ENCODE data around the gene DDR1. TPM values are rescaled to one million over a fixed set of nuclear protein-coding genes. Genes with fewer than 3 reads are reported as not detected.

The DDR1 gene
- total RNA-seq, 1 experiment from 2014 or later: 0.15 TPM

- no peak overlapping the region for H3K4me2 ChIP-seq (ENCODE audit: low read depth, low read length, poor library complexity, severe bottlenecking)
- H2AFZ ChIP-seq (ENCODE audit: low read length): no peak overlapping the region
- no peak for DNase-seq
- no peaks in the 10 kb centered on the region for H4K20me1 ChIP-seq (ENCODE audit: insufficient read depth, low read depth, low read length)
- no peaks in the 10 kb centered on the region for H3K9me2 ChIP-seq (replicated peaks; ENCODE audit: insufficient read depth, low read length)
- no peaks in the 10 kb centered on the region for H3K79me2 ChIP-seq (ENCODE audit: low read length)
- H3K27ac ChIP-seq (ENCODE audit: low read length): no peak overlapping the region
- no peak overlapping the region for H3K9ac ChIP-seq (ENCODE audit: low read length)
- no peaks in the 10 kb centered on the region for H3K4me1 ChIP-seq (ENCODE audit: low read length)
- H3K36me3 ChIP-seq (ENCODE audit: insufficient read depth, low read length): no peaks in the 10 kb centered on the region
- no peak overlapping the region for H3K4me3 ChIP-seq (ENCODE audit: low read length)
- no peaks in the 10 kb centered on the region for H3K9me3 ChIP-seq (ENCODE audit: low read length)
- no peaks in the 10 kb centered on the region for H3K27me3 ChIP-seq (ENCODE audit: low read length)
These were observed 62.9 kb downstream of the DDR1 start for GRCh38 chr6:30947231-30947630.

- no peak overlapping the region for H3K27ac ChIP-seq (ENCODE audit: low read length)
- no peaks in the 10 kb centered on the region for H3K27me3 ChIP-seq (ENCODE audit: low read length)
- no peaks in the 10 kb centered on the region for H3K36me3 ChIP-seq (ENCODE audit: insufficient read depth, low read length)
- no peak overlapping the region for H3K4me3 ChIP-seq (ENCODE audit: low read length)
- H3K9ac ChIP-seq (ENCODE audit: low read length): no peak overlapping the region
- no peaks in the 10 kb centered on the region for H3K9me2 ChIP-seq (replicated peaks; ENCODE audit: insufficient read depth, low read length)
- H4K20me1 ChIP-seq (ENCODE audit: insufficient read depth, low read depth, low read length): no peaks in the 10 kb centered on the region
- H3K79me2 ChIP-seq (ENCODE audit: low read length): no peaks in the 10 kb centered on the region
- no peak for DNase-seq
- no peaks in the 10 kb centered on the region for H3K9me3 ChIP-seq (ENCODE audit: low read length)
- H3K4me2 ChIP-seq (ENCODE audit: low read depth, low read length, poor library complexity, severe bottlenecking): no peak overlapping the region
- H3K4me1 ChIP-seq (ENCODE audit: low read length): no peaks in the 10 kb centered on the region
- H2AFZ ChIP-seq (ENCODE audit: low read length): no peak overlapping the region
These were observed 64.5 kb downstream of the DDR1 start for GRCh38 chr6:30948811-30949210.

Small RNA genes within 50 kb of the gene (small RNA-seq; reads per million reads assigned to genes)
- not detected for gene RF00019

Other genes with a start within 250 kb of the DDR1 start
- gene C6orf136, start 237.4 kb upstream of the DDR1 start, total RNA-seq (2014; rRNA removed; shearing (Covaris generic); ENCODE audit: low replicate concordance): 5.6 and 10.0 TPM in 2 replicates
- gene DHX16, start 211.5 kb upstream of the DDR1 start, total RNA-seq (2014; rRNA removed; shearing (Covaris generic); ENCODE audit: low replicate concordance): 26.5 and 36.1 TPM in 2 replicates
- 69.8 and 75.3 TPM in 2 replicates for gene PPP1R18, start 197.9 kb upstream of the DDR1 start, total RNA-seq (2014; rRNA removed; shearing (Covaris generic); ENCODE audit: low replicate concordance)
- 16.9 and 38.1 TPM in 2 replicates for gene NRM, start 193.5 kb upstream of the DDR1 start, total RNA-seq (2014; rRNA removed; shearing (Covaris generic); ENCODE audit: low replicate concordance)
- 9.4 and 11.0 TPM in 2 replicates for gene MDC1, start 167.2 kb upstream of the DDR1 start, total RNA-seq (2014; rRNA removed; shearing (Covaris generic); ENCODE audit: low replicate concordance)
- 403 and 427 TPM in 2 replicates for gene TUBB, start 164.2 kb upstream of the DDR1 start, total RNA-seq (2014; rRNA removed; shearing (Covaris generic); ENCODE audit: low replicate concordance)
- gene FLOT1, start 141.8 kb upstream of the DDR1 start, total RNA-seq (2014; rRNA removed; shearing (Covaris generic); ENCODE audit: low replicate concordance): 58.2 and 103 TPM in 2 replicates
- 0.19 and 0.54 TPM in 2 replicates for gene IER3, start 140.0 kb upstream of the DDR1 start, total RNA-seq (2014; rRNA removed; shearing (Covaris generic); ENCODE audit: low replicate concordance)
- gene GTF2H4, start 23.7 kb downstream of the DDR1 start, total RNA-seq (2014; rRNA removed; shearing (Covaris generic); ENCODE audit: low replicate concordance): 21.8 and 23.4 TPM in 2 replicates
- gene VARS2, start 29.7 kb downstream of the DDR1 start, total RNA-seq (2014; rRNA removed; shearing (Covaris generic); ENCODE audit: low replicate concordance): 42.3 and 50.2 TPM in 2 replicates
- gene SFTA2, start 47.7 kb downstream of the DDR1 start, total RNA-seq (2014; rRNA removed; shearing (Covaris generic); ENCODE audit: low replicate concordance): not detected in 2 replicates
- not detected in 2 replicates for gene MUCL3, start 56.5 kb downstream of the DDR1 start, total RNA-seq (2014; rRNA removed; shearing (Covaris generic); ENCODE audit: low replicate concordance)
- not detected in 2 replicates for gene MUC21, start 99.2 kb downstream of the DDR1 start, total RNA-seq (2014; rRNA removed; shearing (Covaris generic); ENCODE audit: low replicate concordance)
- not detected in 2 replicates for gene MUC22, start 126.0 kb downstream of the DDR1 start, total RNA-seq (2014; rRNA removed; shearing (Covaris generic); ENCODE audit: low replicate concordance)
- not detected in 2 replicates for gene C6orf15, start 228.1 kb downstream of the DDR1 start, total RNA-seq (2014; rRNA removed; shearing (Covaris generic); ENCODE audit: low replicate concordance)
- gene PSORS1C1, start 230.3 kb downstream of the DDR1 start, total RNA-seq (2014; rRNA removed; shearing (Covaris generic); ENCODE audit: low replicate concordance): not detected in 2 replicates
- gene CDSN, start 235.9 kb downstream of the DDR1 start, total RNA-seq (2014; rRNA removed; shearing (Covaris generic); ENCODE audit: low replicate concordance): not detected in 2 replicates